HepG2 (cell line): ENCODE measurements around the gene SLC11A1. TPM values are rescaled to one million over a fixed set of nuclear protein-coding genes. Genes with fewer than 3 reads are reported as not detected.

Experiments used
- ATF1 ChIP-seq: IDR thresholded peaks from 2 replicates; pipeline ENCODE4 v1.6.1; 2016; ENCODE audit warnings: mild to moderate bottlenecking, control low read depth
- FOXA3 ChIP-seq: IDR thresholded peaks from 2 replicates; pipeline ENCODE4 v1.6.1; 2016; ENCODE audit warnings: missing genetic modification reagents, missing compliant biosample characterization
- KAT2B ChIP-seq: fragments of 150-350 bp; IDR thresholded peaks from 2 replicates; pipeline ENCODE4 v1.6.1; 2014; ENCODE audit warnings: low read depth, low read length, borderline replicate concordance
- STAG1 ChIP-seq: sonication (generic); formaldehyde crosslinking; IDR thresholded peaks from 2 replicates; pipeline ENCODE4 v1.4.0; 2020; ENCODE audit warnings: missing genetic modification reagents
- ZKSCAN5 ChIP-seq: sonication (generic); formaldehyde crosslinking; IDR thresholded peaks from 2 replicates; pipeline ENCODE4 v1.5.1; 2020; ENCODE audit warnings: mild to moderate bottlenecking, missing genetic modification reagents
- ZNF292 ChIP-seq: sonication (generic); formaldehyde crosslinking; IDR thresholded peaks from 2 replicates; pipeline ENCODE4 v1.8.1; 2022; ENCODE audit warnings: mild to moderate bottlenecking, low read depth, missing genetic modification reagents, borderline replicate concordance
- ZSCAN12 ChIP-seq: sonication (generic); formaldehyde crosslinking; IDR thresholded peaks from 2 replicates; pipeline ENCODE4 v1.9.0; 2021; ENCODE audit warnings: mild to moderate bottlenecking, missing genetic modification reagents
- polyA plus RNA-seq, 8 experiments: library from polyadenylated mRNA; depleted of rRNA in 3 of 8; stranded (reverse) in 7 of 8; unstranded in 1 of 8; fragments of >200 nt; fragmentation: Illumina TruSeq in 4 of 8; extraction: Trizol in 4 of 8; gene quantifications; 2 replicates each; pipeline versions ENCODE4 v1.2.1 to v1.2.3, GENCODE V29; 2011 to 2016; ENCODE audit warnings: low read depth in 4 of 8, missing spikeins in 1 of 8, mixed read lengths in 1 of 8; ENCODE audit not compliant: insufficient read depth in 1 of 8
- total RNA-seq, 5 experiments: library from RNA; depleted of rRNA; stranded (reverse); fragments of >200 nt; fragmentation: Illumina TruSeq; extraction: Trizol; gene quantifications; 2 replicates each; pipeline ENCODE4 v1.2.3, GENCODE V29; 2016; ENCODE audit warnings: low read depth in 1 of 5
- TF ChIP-seq, protein P1 (sequence below): sonication (generic); formaldehyde crosslinking; IDR thresholded peaks from one replicate; pipeline ENCODE4 v1.5.1; 2020; ENCODE audit warnings: mild to moderate bottlenecking, missing genetic modification reagents; ENCODE audit errors: not compliant biosample characterization
- TF ChIP-seq, protein P2 (sequence below): sonication (generic); formaldehyde crosslinking; IDR thresholded peaks from 2 replicates; pipeline ENCODE4 v1.5.1; 2020; ENCODE audit warnings: missing genetic modification reagents, mild to moderate bottlenecking, borderline replicate concordance
- TF ChIP-seq, protein P3 (sequence below): sonication (generic); formaldehyde crosslinking; IDR thresholded peaks from 2 replicates; pipeline ENCODE4 v1.4.0; 2020; ENCODE audit warnings: missing genetic modification reagents
- TF ChIP-seq, protein P4 (sequence below): sonication (generic); formaldehyde crosslinking; IDR thresholded peaks from 2 replicates; pipeline ENCODE4 v1.4.0; 2020; ENCODE audit warnings: missing genetic modification reagents, borderline replicate concordance

Gene SLC11A1
- total and polyA plus RNA-seq, 2 of the 13 experiments (the other 11 are each of a cell fraction or from before 2014, with no cell fraction given), result 0.33 to 2.3 TPM

DNA sequence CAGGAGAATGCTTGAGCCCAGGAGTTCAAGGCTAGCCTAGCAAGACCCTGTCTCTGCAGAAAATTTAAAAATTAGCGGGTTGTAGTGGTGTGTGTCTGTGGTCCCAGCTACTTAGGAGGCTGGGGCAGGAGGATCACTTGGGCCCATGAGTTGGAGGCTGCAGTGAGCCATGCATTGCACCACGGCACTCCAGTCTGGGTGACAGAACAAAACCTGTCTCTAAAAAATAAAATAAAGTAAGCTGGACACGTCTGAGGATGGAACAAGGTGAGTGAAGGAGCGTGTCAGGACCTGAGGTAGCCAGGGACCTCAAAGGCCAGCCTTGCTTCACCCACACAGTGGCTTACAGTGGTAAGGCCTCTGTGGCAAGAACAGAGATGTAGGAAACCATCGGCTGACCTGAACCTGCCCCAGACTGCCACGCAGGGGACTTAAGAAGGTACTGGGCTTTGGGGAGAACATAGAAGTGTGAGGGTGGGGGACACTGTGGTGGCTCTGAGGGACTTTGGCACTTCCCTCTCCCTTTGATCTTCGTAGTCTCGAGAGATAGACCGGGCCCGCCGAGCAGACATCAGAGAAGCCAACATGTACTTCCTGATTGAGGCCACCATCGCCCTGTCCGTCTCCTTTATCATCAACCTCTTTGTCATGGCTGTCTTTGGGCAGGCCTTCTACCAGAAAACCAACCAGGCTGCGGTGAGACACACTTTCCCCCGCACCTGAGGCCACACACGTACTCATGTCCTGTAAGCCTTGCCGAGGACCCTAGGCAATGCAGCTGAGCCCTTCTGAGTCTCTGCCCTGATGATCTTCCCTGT, 7.5 kb downstream of the SLC11A1 start (continued):
- TF ChIP-seq, protein P1, sequence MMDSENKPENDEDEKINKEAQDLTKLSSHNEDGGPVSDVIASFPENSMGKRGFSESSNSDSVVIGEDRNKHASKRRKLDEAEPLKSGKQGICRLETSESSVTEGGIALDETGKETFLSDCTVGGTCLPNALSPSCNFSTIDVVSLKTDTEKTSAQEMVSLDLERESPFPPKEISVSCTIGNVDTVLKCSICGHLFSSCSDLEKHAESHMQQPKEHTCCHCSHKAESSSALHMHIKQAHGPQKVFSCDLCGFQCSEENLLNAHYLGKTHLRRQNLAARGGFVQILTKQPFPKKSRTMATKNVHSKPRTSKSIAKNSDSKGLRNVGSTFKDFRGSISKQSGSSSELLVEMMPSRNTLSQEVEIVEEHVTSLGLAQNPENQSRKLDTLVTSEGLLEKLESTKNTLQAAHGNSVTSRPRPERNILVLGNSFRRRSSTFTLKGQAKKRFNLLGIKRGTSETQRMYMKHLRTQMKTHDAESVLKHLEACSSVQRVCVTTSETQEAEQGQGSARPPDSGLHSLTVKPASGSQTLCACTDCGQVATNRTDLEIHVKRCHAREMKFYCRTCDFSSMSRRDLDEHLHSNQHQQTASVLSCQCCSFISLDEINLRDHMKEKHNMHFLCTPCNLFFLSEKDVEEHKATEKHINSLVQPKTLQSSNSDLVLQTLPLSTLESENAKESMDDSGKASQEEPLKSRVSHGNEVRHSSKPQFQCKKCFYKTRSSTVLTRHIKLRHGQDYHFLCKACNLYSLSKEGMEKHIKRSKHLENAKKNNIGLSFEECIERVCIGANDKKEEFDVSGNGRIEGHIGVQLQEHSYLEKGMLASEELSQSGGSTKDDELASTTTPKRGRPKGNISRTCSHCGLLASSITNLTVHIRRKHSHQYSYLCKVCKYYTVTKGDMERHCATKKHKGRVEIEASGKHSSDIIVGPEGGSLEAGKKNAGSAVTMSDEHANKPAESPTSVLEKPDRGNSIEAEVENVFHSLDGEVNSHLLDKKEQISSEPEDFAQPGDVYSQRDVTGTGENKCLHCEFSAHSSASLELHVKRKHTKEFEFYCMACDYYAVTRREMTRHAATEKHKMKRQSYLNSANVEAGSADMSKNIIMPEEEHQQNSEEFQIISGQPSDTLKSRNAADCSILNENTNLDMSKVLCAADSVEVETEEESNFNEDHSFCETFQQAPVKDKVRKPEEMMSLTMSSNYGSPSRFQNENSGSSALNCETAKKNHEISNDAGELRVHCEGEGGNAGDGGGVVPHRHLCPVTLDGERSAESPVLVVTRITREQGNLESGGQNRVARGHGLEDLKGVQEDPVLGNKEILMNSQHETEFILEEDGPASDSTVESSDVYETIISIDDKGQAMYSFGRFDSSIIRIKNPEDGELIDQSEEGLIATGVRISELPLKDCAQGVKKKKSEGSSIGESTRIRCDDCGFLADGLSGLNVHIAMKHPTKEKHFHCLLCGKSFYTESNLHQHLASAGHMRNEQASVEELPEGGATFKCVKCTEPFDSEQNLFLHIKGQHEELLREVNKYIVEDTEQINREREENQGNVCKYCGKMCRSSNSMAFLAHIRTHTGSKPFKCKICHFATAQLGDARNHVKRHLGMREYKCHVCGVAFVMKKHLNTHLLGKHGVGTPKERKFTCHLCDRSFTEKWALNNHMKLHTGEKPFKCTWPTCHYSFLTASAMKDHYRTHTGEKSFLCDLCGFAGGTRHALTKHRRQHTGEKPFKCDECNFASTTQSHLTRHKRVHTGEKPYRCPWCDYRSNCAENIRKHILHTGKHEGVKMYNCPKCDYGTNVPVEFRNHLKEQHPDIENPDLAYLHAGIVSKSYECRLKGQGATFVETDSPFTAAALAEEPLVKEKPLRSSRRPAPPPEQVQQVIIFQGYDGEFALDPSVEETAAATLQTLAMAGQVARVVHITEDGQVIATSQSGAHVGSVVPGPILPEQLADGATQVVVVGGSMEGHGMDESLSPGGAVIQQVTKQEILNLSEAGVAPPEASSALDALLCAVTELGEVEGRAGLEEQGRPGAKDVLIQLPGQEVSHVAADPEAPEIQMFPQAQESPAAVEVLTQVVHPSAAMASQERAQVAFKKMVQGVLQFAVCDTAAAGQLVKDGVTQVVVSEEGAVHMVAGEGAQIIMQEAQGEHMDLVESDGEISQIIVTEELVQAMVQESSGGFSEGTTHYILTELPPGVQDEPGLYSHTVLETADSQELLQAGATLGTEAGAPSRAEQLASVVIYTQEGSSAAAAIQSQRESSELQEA, result no peak
- no peak for TF ChIP-seq ZKSCAN5 (CRISPR knock-in tag)
- no peak for TF ChIP-seq STAG1 (CRISPR knock-in tag)
- TF ChIP-seq FOXA3, result no peak
- TF ChIP-seq, protein P2, sequence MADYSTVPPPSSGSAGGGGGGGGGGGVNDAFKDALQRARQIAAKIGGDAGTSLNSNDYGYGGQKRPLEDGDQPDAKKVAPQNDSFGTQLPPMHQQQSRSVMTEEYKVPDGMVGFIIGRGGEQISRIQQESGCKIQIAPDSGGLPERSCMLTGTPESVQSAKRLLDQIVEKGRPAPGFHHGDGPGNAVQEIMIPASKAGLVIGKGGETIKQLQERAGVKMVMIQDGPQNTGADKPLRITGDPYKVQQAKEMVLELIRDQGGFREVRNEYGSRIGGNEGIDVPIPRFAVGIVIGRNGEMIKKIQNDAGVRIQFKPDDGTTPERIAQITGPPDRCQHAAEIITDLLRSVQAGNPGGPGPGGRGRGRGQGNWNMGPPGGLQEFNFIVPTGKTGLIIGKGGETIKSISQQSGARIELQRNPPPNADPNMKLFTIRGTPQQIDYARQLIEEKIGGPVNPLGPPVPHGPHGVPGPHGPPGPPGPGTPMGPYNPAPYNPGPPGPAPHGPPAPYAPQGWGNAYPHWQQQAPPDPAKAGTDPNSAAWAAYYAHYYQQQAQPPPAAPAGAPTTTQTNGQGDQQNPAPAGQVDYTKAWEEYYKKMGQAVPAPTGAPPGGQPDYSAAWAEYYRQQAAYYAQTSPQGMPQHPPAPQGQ (CRISPR knock-in tag), result peak; percentile 91; the same call in 1 of the 2 replicates
- TF ChIP-seq ZSCAN12 (CRISPR knock-in tag), result no peak
- TF ChIP-seq ATF1 (CRISPR knock-in tag), result no peak
- TF ChIP-seq KAT2B, result no peak
- TF ChIP-seq, protein P3, sequence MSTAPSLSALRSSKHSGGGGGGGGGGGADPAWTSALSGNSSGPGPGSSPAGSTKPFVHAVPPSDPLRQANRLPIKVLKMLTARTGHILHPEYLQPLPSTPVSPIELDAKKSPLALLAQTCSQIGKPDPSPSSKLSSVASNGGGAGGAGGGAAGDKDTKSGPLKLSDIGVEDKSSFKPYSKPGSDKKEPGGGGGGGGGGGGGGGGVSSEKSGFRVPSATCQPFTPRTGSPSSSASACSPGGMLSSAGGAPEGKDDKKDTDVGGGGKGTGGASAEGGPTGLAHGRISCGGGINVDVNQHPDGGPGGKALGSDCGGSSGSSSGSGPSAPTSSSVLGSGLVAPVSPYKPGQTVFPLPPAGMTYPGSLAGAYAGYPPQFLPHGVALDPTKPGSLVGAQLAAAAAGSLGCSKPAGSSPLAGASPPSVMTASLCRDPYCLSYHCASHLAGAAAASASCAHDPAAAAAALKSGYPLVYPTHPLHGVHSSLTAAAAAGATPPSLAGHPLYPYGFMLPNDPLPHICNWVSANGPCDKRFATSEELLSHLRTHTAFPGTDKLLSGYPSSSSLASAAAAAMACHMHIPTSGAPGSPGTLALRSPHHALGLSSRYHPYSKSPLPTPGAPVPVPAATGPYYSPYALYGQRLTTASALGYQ (CRISPR knock-in tag), result no peak
- TF ChIP-seq, protein P4, sequence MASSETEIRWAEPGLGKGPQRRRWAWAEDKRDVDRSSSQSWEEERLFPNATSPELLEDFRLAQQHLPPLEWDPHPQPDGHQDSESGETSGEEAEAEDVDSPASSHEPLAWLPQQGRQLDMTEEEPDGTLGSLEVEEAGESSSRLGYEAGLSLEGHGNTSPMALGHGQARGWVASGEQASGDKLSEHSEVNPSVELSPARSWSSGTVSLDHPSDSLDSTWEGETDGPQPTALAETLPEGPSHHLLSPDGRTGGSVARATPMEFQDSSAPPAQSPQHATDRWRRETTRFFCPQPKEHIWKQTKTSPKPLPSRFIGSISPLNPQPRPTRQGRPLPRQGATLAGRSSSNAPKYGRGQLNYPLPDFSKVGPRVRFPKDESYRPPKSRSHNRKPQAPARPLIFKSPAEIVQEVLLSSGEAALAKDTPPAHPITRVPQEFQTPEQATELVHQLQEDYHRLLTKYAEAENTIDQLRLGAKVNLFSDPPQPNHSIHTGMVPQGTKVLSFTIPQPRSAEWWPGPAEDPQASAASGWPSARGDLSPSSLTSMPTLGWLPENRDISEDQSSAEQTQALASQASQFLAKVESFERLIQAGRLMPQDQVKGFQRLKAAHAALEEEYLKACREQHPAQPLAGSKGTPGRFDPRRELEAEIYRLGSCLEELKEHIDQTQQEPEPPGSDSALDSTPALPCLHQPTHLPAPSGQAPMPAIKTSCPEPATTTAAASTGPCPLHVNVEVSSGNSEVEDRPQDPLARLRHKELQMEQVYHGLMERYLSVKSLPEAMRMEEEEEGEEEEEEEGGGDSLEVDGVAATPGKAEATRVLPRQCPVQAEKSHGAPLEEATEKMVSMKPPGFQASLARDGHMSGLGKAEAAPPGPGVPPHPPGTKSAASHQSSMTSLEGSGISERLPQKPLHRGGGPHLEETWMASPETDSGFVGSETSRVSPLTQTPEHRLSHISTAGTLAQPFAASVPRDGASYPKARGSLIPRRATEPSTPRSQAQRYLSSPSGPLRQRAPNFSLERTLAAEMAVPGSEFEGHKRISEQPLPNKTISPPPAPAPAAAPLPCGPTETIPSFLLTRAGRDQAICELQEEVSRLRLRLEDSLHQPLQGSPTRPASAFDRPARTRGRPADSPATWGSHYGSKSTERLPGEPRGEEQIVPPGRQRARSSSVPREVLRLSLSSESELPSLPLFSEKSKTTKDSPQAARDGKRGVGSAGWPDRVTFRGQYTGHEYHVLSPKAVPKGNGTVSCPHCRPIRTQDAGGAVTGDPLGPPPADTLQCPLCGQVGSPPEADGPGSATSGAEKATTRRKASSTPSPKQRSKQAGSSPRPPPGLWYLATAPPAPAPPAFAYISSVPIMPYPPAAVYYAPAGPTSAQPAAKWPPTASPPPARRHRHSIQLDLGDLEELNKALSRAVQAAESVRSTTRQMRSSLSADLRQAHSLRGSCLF (CRISPR knock-in tag), result no peak
- TF ChIP-seq ZNF292, result no peak
